OCI-LY1 (cell line): ENCODE results near the gene C6orf52.

Source experiments
- H2AFZ ChIP-seq: fragments of 200-600 bp; sonication (generic), shearing (Covaris generic); 2 replicates; pipeline ENCODE4 v1.6.0; 2014; ENCODE audit warnings: antibody characterized with exemption, mild to moderate bottlenecking, low read length
- H3F3A ChIP-seq: fragments of 200-600 bp; sonication (generic), shearing (Covaris generic); 2 replicates; pipeline ENCODE4 v1.6.0; 2014; ENCODE audit warnings: mild to moderate bottlenecking, antibody characterized with exemption, low read length, moderate library complexity; ENCODE audit not compliant: insufficient read depth
- H3K27ac ChIP-seq: fragments of 200-600 bp; sonication (generic); 2 replicates; pipeline ENCODE4 v1.5.1; 2014; ENCODE audit warnings: low read length, mixed run types, mild to moderate bottlenecking, low read depth; ENCODE audit not compliant: poor library complexity, severe bottlenecking
- H3K27me3 ChIP-seq: fragments of 200-600 bp; sonication (generic); 2 replicates; pipeline ENCODE4 v1.6.0; 2014; ENCODE audit warnings: antibody characterized with exemption, mild to moderate bottlenecking, low read length, moderate library complexity; ENCODE audit not compliant: insufficient read depth
- H3K36me3 ChIP-seq: fragments of 200-600 bp; sonication (generic); 2 replicates; pipeline ENCODE4 v1.6.1; 2014; ENCODE audit warnings: mild to moderate bottlenecking, antibody characterized with exemption, low read length, moderate library complexity, mixed read lengths; ENCODE audit not compliant: insufficient read depth
- H3K4me1 ChIP-seq: fragments of 200-600 bp; sonication (generic); 2 replicates; pipeline ENCODE4 v1.5.1; 2014; ENCODE audit warnings: mild to moderate bottlenecking, low read length, moderate library complexity; ENCODE audit not compliant: insufficient read depth, severe bottlenecking
- H3K4me2 ChIP-seq: fragments of 200-600 bp; sonication (generic), shearing (Covaris generic); 2 replicates; pipeline ENCODE4 v1.6.1; 2014; ENCODE audit warnings: low read length
- H3K4me3 ChIP-seq: fragments of 200-600 bp; sonication (generic); 2 replicates; pipeline ENCODE4 v1.5.1; 2014; ENCODE audit warnings: low read length, low read depth, mild to moderate bottlenecking, mixed read lengths; ENCODE audit not compliant: poor library complexity, severe bottlenecking
- H3K79me2 ChIP-seq: fragments of 200-600 bp; shearing (Covaris generic); 2 replicates; pipeline ENCODE4 v1.6.1; 2016; ENCODE audit warnings: mixed run types, low read length, mixed read lengths; ENCODE audit not compliant: insufficient read depth
- H3K9ac ChIP-seq: fragments of 200-600 bp; sonication (generic), shearing (Covaris generic); 2 replicates; pipeline ENCODE4 v1.6.1; 2014; ENCODE audit warnings: mild to moderate bottlenecking, low read length, mixed read lengths
- H3K9me2 ChIP-seq: fragments of 200-600 bp; sonication (generic), shearing (Covaris generic); 2 replicates; pipeline ENCODE4 v1.6.1; 2014; ENCODE audit warnings: low read depth, mild to moderate bottlenecking, low read length, mixed read lengths
- H3K9me3 ChIP-seq: fragments of 200-600 bp; shearing (Covaris generic); 2 replicates; pipeline ENCODE4 v1.6.1; 2014; ENCODE audit warnings: low read length, mixed read lengths
- H4K20me1 ChIP-seq: fragments of 200-600 bp; sonication (generic), shearing (Covaris generic); 2 replicates; pipeline ENCODE4 v1.6.0; 2016; ENCODE audit warnings: mild to moderate bottlenecking, low read length; ENCODE audit not compliant: insufficient read depth
- EZH2 ChIP-seq: fragments of 200-600 bp; sonication (generic), shearing (Covaris generic); IDR thresholded peaks from 2 replicates; pipeline ENCODE4 v1.8.0; 2017; ENCODE audit warnings: borderline replicate concordance, mixed run types, mild to moderate bottlenecking, antibody characterized with exemption, low read length, moderate library complexity, mixed read lengths
- TF ChIP-seq, protein P1 (sequence below): fragments of 200-600 bp; sonication (generic), shearing (Covaris generic); IDR thresholded peaks from 2 replicates; pipeline ENCODE4 v1.5.1; 2017; ENCODE audit warnings: mild to moderate bottlenecking, antibody characterized with exemption, low read length, moderate library complexity, mixed read lengths

Gene C6orf52

DNA sequence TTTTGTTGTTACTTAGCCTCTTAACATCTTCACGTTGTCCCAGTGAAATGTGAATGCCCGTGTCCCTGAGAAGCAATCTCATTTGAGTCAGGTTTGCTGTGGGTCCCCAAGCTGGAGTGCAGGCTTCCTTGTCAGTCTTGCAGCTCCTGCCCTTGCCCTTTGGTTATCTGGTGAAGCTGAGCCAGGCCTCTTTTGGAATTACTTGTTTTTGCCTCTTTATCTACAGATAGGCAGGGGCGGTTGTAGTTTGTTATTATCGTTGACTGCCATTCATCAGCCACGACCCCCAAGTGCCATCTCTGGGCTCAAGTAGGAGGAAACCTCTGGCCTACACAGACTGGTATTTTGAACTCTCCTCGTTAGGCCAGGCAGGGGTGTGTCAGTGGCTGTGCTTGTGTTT, 30.6 kb upstream of the C6orf52 start:
- no peaks in the 10 kb centered on the region for H3K27me3 ChIP-seq
- TF ChIP-seq, protein P1, sequence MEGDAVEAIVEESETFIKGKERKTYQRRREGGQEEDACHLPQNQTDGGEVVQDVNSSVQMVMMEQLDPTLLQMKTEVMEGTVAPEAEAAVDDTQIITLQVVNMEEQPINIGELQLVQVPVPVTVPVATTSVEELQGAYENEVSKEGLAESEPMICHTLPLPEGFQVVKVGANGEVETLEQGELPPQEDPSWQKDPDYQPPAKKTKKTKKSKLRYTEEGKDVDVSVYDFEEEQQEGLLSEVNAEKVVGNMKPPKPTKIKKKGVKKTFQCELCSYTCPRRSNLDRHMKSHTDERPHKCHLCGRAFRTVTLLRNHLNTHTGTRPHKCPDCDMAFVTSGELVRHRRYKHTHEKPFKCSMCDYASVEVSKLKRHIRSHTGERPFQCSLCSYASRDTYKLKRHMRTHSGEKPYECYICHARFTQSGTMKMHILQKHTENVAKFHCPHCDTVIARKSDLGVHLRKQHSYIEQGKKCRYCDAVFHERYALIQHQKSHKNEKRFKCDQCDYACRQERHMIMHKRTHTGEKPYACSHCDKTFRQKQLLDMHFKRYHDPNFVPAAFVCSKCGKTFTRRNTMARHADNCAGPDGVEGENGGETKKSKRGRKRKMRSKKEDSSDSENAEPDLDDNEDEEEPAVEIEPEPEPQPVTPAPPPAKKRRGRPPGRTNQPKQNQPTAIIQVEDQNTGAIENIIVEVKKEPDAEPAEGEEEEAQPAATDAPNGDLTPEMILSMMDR, result no peak
- no peak for TF ChIP-seq EZH2
- H3K4me1 ChIP-seq, result peaks cover 41% of the 10 kb centered on the region
- H3K9ac ChIP-seq, result no peak overlapping the region; the same call in 1 of the 2 replicates
- no peak overlapping the region for H3K4me2 ChIP-seq
- H3K9me3 ChIP-seq, result no peaks in the 10 kb centered on the region
- no peak overlapping the region for H3K4me3 ChIP-seq
- no peaks in the 10 kb centered on the region for H3K79me2 ChIP-seq
- H2AFZ ChIP-seq, result no peak overlapping the region
- no peaks in the 10 kb centered on the region for H4K20me1 ChIP-seq
- H3F3A ChIP-seq, result no peaks in the 10 kb centered on the region
- no peak overlapping the region for H3K27ac ChIP-seq
- no peaks in the 10 kb centered on the region for H3K9me2 ChIP-seq
- peaks cover 36% of the 10 kb centered on the region for H3K36me3 ChIP-seq

DNA sequence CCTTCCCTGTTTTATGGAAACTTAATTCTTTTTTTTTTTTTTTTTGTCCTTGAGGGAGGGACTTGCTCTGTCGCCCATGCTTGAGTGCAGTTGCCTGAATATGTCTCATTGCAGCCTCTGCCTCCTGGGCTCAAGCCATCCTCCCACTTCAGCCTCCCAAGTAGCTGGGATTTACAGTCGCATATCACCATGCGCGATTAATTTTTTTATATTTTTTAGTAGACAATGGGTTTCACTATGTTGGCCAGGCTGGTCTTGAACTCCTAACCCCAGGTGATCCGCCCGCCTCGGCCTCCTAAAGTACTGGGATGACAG, 29.1 kb upstream of the C6orf52 start:
- Histone ChIP-seq H3K9ac (peak overlapping the region; percentile 93), H3K27me3 (no peaks in the 10 kb centered on the region), H3K4me1 (peaks cover 45% of the 10 kb centered on the region), H3K4me2 (peak overlapping the region; percentile 73), H3K27ac (peak overlapping the region; percentile 88), H3K9me3 (0 out of 2 replicates have a peak, but pooled peaks cover under 1% of the 10 kb centered on the region), H3K79me2 (no peaks in the 10 kb centered on the region), H3F3A (no peaks in the 10 kb centered on the region), H3K4me3 (peak overlapping the region; percentile 70), H4K20me1 (no peaks in the 10 kb centered on the region), H3K36me3 (peaks cover 21% of the 10 kb centered on the region), H2AFZ (no peak overlapping the region), H3K9me2 (no peaks in the 10 kb centered on the region)
- TF ChIP-seq EZH2, result no peak
- TF ChIP-seq, protein P1, result no peak

DNA sequence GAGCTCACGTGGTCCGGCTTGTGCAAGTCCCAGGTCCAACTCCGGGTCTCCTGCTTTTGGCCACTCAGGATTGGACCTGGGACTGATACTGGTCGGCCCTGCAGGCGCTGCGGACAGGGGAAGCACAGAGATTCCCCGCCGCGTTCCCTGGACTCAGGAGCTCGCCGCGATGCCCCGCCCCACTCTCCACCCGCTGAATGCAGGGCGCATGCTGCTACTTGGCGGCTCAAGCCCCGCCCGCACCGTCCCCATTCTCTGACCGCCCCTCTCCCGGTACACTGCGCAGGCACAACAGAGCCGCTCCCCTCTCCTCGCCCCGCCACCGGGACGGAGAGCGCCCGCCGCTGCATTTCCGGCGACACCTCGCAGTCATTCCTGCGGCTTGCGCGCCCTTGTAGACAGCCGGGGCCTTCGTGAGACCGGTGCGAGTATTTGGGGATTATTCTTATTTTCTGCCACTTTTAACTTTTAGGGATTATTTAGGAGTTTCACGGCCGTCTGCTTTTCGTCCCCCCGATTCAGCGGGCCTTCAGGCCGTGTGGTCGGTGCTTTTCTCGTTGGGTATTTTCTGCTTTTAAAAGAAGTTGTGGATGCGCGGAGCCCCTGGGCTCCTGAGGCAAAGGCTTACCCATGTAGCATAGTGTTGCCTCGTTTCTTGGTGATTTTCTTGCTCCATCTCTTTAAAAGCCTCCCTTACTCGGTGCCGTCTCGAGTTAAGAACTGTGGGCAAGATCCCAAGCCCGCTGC, 28.6 kb upstream of the C6orf52 start, which contains the start of gene TMEM14C:
Gene TMEM14C, plus strand, starts transcription at position 251 of the 747 bp plus-strand sequence. CDS start 1,544 bp downstream, outside the sequence.
- H3K79me2 ChIP-seq, result no peaks in the 10 kb centered on the region
- peak within 1 kb of the TSS; percentile 93 for H3K9ac ChIP-seq
- H4K20me1 ChIP-seq, result no peaks in the 10 kb centered on the region
- H3K27me3 ChIP-seq, result no peaks in the 10 kb centered on the region
- peak within 1 kb of the TSS; percentile 88 for H3K27ac ChIP-seq
- TF ChIP-seq, protein P1, result no peak
- no peak for TF ChIP-seq EZH2
- H3K4me2 ChIP-seq, result peak within 1 kb of the TSS; percentile 73
- 0 out of 2 replicates have a peak, but pooled peaks cover 3% of the 10 kb centered on the region for H3K9me3 ChIP-seq
- peaks cover 16% of the 10 kb centered on the region for H3K36me3 ChIP-seq
- peak within 1 kb of the TSS; percentile 70 for H3K4me3 ChIP-seq
- H3F3A ChIP-seq, result no peaks in the 10 kb centered on the region
- no peaks in the 10 kb centered on the region for H3K9me2 ChIP-seq
- H2AFZ ChIP-seq, result peak within 1 kb of the TSS; percentile 76; the same call in 1 of the 2 replicates
- H3K4me1 ChIP-seq, result peaks cover 45% of the 10 kb centered on the region
